GM21825 (cell line): Measurements from ENCODE around the gene C11orf97.
A peak's percentile ranks its signal among the peaks of the same experiment; 100 is the strongest.
"Not testable (repeated sequence)": the region's sequence is repeated elsewhere in the genome, so short reads cannot be mapped to it uniquely, and the experiment has no call there.

Experiments used
- ATAC-seq: cut with Tn5 transposase; IDR thresholded peaks from one replicate; pipeline ENCODE4 v1.9.1; 2021; ENCODE audit warnings: mild to moderate bottlenecking, moderate library complexity; ENCODE audit not compliant: unreplicated experiment

Gene C11orf97

GRCh38 chr11:94511932-94512781 is at the start of gene C11orf97:
C11orf97 (plus strand) TSS chr11:94512461; CDS start chr11:94512529, 68 bp downstream.
- ATAC-seq: peak; percentile 87

- peak; percentile 82 for ATAC-seq
These were observed 42.8 kb upstream of the C11orf97 start for GRCh38 chr11:94469416-94469815.

- peak; percentile 80 for ATAC-seq
These were observed 39.1 kb upstream of the C11orf97 start for GRCh38 chr11:94472916-94473799.

- no peak for ATAC-seq
These were observed 34.6 kb upstream of the C11orf97 start for GRCh38 chr11:94477624-94478023.

GRCh38 chr11:94481342-94481741 is 30.9 kb upstream of the C11orf97 start:
- ATAC-seq: no peak

GRCh38 chr11:94486068-94486467 is 26.2 kb upstream of the C11orf97 start:
- ATAC-seq: no peak

- peak; percentile 100 for ATAC-seq
These were observed 18.8 kb upstream of the C11orf97 start, which contains the start of the genes ANKRD49 and MRE11 for GRCh38 chr11:94493281-94494125. ANKRD49 (plus strand) TSS chr11:94493984; CDS start chr11:94496694, 2,710 bp downstream. MRE11 (minus strand) TSS chr11:94493844; CDS start chr11:94492801, 1,043 bp downstream.

- ATAC-seq: peak; percentile 65
These were observed 18.1 kb upstream of the C11orf97 start for GRCh38 chr11:94494126-94494680.

- ATAC-seq: no peak
These were observed 12.1 kb upstream of the C11orf97 start for GRCh38 chr11:94500181-94500580.

- ATAC-seq: no peak
These were observed 10.7 kb upstream of the C11orf97 start for GRCh38 chr11:94501522-94501921.

GRCh38 chr11:94504689-94505293 is 7.5 kb upstream of the C11orf97 start:
- no peak for ATAC-seq

- not testable (repeated sequence) for ATAC-seq
These were observed 5.7 kb upstream of the C11orf97 start for GRCh38 chr11:94506513-94506912.

- no peak for ATAC-seq
These were observed 4.8 kb upstream of the C11orf97 start for GRCh38 chr11:94507485-94507884.

GRCh38 chr11:94513091-94513490 is 830 bp downstream of the C11orf97 start:
- ATAC-seq: no peak

GRCh38 chr11:94515398-94515797 is 3.1 kb downstream of the C11orf97 start:
- no peak for ATAC-seq

- no peak for ATAC-seq
These were observed 4.5 kb downstream of the C11orf97 start for GRCh38 chr11:94516725-94517124.

- no peak for ATAC-seq
These were observed 6.0 kb downstream of the C11orf97 start for GRCh38 chr11:94518300-94518699.

GRCh38 chr11:94519478-94520084 is 7.3 kb downstream of the C11orf97 start:
- ATAC-seq: no peak

- ATAC-seq: peak; percentile 66
These were observed 9.4 kb downstream of the C11orf97 start for GRCh38 chr11:94521684-94522083.
